Skin of body (tissue), 2 donors: ENCODE measurements around the gene LRP10. TPM values are rescaled to one million over a fixed set of nuclear protein-coding genes. Genes with fewer than 3 reads are reported as not detected.
"Not testable (repeated sequence)": the region's sequence is repeated elsewhere in the genome, so short reads cannot be mapped to it uniquely, and the experiment has no call there.

Experiments
- DNase-seq: peaks from one replicate; lab custom pipeline; 2025; lab: John Stamatoyannopoulos, UW
- total RNA-seq: library from RNA; depleted of rRNA; stranded (reverse); fragments of >200 nt; gene quantifications from one replicate; pipeline ENCODE4 v1.2.3, GENCODE V29; 2014

The LRP10 gene, protein sequence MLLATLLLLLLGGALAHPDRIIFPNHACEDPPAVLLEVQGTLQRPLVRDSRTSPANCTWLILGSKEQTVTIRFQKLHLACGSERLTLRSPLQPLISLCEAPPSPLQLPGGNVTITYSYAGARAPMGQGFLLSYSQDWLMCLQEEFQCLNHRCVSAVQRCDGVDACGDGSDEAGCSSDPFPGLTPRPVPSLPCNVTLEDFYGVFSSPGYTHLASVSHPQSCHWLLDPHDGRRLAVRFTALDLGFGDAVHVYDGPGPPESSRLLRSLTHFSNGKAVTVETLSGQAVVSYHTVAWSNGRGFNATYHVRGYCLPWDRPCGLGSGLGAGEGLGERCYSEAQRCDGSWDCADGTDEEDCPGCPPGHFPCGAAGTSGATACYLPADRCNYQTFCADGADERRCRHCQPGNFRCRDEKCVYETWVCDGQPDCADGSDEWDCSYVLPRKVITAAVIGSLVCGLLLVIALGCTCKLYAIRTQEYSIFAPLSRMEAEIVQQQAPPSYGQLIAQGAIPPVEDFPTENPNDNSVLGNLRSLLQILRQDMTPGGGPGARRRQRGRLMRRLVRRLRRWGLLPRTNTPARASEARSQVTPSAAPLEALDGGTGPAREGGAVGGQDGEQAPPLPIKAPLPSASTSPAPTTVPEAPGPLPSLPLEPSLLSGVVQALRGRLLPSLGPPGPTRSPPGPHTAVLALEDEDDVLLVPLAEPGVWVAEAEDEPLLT
- total RNA-seq, result 22.9 TPM

DNA sequence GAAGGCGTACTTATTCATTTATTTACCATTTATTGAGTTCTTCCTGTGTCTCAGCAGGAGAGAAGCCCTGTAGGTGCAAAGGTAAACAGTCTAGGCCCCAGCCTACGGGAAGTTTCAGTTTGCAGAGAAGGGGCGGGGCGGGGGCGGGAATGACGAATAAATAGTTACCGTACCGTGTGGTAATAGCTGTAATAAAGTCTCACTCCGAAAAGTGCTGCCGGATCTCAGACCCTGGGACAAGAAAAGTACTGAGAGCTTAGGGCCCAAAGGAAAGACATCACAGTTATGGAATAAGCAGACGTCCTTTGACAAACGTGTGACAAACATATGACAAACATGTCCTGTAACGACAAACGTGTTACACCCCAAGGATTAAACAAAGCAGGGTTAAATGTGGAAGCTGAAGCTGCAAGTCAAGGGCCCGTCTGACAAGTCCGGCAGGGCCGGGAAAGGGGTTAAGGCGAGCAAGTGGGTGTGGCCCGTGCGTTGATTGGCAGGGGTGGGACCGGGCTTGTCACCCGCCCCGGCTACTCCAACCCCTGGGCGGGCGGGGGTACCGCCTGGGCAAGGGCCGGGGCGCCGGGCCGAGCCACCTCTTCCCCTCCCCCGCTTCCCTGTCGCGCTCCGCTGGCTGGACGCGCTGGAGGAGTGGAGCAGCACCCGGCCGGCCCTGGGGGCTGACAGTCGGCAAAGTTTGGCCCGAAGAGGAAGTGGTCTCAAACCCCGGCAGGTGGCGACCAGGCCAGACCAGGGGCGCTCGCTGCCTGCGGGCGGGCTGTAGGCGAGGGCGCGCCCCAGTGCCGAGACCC, at the start of gene LRP10:
Gene LRP10 (plus strand): TSS at position 517 of the 809 bp plus-strand sequence. CDS start 564 bp downstream, outside the sequence.
- peak; percentile 91 for DNase-seq

DNA sequence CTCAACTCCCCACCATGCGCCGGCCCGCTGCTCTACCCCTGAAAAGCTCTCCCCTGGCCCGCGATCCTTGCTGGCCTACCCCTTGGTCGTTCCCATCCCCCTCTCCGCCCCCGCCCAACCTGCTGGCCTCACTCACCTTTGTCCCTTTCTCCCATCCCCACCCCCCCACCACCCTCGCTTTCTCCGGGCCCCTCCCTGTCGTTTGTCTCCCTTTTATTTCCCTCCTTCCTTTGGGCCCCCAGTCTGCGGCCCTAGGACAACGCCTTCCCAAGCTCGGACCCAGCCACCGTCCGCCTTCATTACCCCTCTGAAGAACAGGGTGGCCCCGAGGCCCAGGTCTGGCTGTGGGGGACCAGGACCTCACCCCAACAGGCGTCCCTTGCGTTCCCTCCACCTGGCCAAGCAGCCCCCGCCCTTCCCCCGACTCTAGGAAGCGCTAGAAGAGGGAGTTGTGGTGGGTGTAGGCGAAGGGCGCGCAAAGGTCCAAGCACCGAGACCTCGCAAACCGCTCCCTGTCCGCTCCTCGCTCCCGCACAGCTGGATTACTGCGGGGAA, 49.4 kb upstream of the LRP10 start:
- no peak for DNase-seq

DNA sequence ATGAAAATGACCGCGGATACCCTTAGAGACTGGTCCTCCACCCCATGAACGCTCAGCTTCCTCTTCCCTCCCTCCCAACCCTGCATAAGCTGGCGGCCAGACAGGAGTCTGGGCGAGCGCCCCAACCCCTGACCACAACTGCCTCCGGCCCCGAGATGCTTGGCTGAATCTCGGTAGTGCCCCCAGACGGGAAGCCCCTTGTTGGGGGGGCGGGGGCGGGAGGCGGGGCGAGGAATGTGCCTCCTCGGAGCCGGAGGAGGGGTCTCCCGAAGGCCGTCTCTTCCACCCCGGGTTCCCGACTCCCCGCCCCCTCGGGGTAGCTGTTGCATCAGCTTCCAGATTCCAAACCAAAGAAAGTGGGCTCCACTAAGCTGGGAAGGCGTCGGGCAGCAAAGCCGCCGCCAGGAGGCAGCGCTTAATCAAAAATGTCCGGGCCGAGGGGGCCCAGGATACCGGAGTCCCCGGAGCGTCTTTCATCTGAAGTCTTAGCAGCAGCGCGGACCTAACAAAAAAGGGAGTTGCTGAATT, 48.9 kb upstream of the LRP10 start:
- peak; percentile 84 for DNase-seq

GRCh38 chr14:22824711-22825359, 46.7 kb upstream of the LRP10 start:
- DNase-seq, result no peak

- DNase-seq, result not testable (repeated sequence)
These were observed 42.4 kb upstream of the LRP10 start for GRCh38 chr14:22829076-22829660.

GRCh38 chr14:22829661-22830442, 41.7 kb upstream of the LRP10 start, which contains the start of gene MRPL52:
MRPL52 (plus strand) TSS chr14:22829887; CDS start chr14:22829913, 26 bp downstream.
- peak; percentile 91 for DNase-seq

DNA sequence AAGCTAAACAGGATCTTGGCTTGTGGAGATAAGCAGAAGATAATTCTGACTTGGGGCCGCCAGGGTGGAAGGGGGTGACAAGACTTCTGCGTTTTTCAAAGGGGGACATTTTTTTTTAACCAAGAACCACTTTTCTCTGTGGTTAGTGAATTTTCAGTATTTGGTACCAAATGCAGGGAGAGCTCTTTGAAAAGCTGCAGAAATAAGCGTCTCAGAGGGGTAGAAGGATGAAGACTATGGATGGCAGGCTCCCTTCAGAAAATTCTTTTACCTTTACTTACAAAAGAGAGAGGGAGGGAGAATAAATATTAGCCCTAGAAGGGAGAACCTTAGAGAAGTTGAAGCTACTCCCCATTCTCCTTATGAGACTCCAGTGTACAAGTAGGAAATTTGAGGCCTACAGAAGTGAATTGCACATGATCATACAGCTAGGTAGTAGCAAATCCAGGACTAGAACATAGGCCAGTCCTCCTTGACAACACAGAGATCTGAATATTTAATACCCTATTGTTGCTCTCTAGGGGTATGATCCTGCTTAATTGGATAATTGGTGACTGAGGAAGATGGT, 41.0 kb upstream of the LRP10 start:
- no peak for DNase-seq

DNA sequence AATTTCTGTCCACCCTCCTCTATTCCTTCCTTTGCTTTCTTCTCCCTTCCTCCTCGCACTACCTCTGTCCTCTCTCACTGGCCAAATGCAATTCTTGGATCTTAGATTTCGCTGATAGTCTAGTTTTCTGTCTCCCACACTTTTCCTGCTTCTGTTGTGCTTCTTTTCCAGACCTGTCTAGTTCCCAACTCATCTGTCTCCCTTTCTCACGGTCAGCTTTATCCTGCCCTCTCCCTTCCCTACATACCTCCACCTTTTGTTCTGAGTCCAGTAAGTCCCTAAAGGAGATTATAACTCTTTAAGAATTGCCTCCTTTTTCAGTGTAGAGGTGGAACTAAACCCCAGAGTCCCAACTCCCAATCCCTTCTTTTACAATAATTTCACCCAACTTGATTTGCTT, 36.0 kb upstream of the LRP10 start:
- no peak for DNase-seq

DNA sequence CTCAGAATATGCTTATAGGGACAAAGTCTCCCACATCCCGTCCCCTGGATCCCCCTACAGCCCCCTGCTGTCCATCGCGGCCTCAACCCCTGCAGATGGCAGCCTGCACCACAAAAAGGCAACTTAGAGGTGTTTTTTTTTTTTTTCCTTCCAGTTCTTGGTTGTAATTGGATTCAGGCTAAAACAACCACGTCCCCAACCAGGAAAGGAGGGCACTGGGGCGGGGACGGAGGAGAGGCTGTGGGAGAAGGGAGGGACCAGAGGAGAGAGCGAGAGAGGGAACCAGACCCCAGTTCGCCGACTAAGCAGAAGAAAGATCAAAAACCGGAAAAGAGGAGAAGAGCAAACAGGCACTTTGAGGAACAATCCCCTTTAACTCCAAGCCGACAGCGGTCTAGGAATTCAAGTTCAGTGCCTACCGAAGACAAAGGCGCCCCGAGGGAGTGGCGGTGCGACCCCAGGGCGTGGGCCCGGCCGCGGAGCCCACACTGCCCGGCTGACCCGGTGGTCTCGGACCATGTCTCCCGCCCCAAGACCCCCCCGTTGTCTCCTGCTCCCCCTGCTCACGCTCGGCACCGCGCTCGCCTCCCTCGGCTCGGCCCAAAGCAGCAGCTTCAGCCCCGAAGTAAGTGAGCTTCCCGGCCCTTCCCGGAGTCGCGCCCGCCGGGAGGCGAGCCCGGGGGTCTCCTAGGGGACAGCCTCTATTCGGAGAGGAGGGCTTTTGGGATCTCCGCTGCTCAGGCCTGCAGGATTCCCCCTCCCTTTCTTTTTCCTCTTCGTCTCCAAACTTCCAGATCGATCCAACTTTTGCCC, 35.0 kb upstream of the LRP10 start, which contains the start of gene MMP14:
Gene MMP14 (plus strand): TSS at position 285 of the 813 bp plus-strand sequence. CDS start 233 bp downstream, at position 518.
- peak; percentile 89 for DNase-seq

DNA sequence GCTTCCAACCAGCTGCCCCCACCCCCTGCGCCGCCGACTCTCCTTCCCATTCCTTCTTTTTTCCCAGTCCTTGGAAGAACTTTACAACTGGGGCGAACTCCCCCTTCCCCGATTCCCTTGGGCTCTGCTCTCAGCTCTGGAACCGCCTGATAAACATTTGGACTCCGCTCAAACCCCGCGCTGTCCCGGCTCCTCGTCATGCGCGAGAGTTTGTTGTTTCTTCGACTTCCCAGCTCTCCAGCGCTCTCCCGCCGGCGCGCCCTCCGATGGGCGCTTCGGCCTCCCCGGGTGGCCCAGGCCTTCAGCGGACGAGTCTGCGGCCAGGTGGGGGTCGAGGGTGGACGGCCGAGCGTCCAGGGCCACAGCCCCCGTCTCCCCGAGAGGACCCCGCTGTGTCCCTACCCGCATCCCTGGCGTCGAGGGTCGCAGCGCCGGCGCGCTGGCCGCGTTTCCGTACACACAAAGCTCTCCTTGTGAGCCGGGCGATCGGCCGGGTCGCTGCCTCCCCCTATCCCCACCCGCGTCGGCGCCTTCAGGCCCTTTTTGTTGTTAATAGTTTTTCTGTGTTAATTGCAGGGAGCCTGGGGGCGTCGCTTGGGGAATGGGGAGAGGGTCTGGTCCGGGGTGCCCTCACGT, 34.3 kb upstream of the LRP10 start:
- peak; percentile 29 for DNase-seq

DNA sequence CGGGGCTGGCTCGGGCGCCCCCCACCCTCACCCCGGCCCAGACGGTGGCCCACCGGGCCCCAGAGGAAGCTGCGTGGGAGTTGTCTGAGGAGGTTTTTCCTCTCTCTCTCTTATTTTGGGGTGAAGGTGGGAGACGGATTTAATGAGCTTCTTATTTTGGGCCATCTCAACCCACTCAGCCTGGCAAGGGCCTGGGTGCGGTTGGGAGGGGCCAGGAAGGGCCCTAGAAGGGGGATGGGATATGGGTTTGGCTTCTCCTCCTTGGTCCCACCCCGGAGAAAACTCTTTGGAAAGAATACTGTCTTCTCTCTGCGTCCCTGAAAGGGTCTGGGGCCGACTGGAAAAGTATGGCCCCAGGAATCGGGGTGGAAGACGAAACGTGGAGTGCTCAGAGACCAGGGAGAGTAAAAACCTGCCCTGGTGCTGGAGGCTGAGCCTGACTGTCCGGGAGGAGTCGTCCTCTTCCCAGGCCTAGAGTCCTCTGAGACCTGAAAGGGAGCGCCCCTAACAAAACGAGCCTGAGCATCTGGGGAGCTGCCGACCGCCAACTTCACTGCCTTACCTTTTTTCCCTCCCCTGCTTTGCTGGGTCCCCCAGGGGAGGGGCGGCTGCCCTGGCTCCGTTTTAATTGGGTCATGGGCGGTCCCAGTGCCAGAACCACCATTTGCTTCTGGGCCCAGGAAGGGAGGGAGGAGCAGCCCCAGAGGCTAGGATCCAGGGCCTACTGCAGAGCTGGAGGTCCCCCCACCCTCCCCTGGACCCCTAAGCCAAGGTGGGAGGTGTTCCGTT, 33.6 kb upstream of the LRP10 start:
- peak; percentile 37 for DNase-seq

GRCh38 chr14:22838631-22839041, 32.9 kb upstream of the LRP10 start:
- no peak for DNase-seq

DNA sequence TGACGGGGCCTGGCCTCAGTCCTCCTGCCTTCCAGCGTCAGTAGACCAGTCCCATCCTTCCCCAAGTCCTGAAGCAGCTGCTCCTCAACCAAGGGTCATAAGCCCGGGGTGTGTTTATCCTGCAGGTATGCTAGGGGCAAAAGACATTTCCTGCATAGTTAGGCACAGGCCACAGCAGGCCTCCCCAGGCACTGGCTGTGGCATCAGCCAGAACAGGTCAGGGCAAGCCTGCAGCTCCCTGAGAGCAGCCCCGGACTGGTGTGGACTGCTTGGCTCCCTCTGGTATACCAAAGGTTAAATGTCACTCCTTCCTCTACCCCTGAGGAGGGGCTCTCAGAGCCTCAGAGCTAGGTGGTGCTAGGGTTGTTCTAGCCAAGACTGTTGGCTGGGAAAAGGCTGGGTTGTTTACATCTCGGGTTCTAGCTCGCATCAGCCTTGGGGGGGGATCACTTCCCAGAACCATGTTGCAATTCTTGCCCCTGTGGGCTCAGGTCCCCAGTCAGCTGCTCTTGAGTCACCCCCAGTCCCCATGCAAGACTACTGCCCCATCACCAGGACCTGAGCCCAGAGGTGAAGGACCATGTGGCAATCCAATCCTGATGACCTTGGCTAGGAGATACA, 32.3 kb upstream of the LRP10 start:
- no peak for DNase-seq

GRCh38 chr14:22841311-22841710, 30.2 kb upstream of the LRP10 start:
- DNase-seq, result no peak

- no peak for DNase-seq
These were observed 29.8 kb upstream of the LRP10 start for GRCh38 chr14:22841769-22842168.
